GM21717 (cell line): Measurements from ENCODE around the gene IFITM10.

Source experiments
- ATAC-seq: cut with Tn5 transposase; IDR thresholded peaks from one replicate; pipeline ENCODE4 v1.9.1; 2021; ENCODE audit warnings: mild to moderate bottlenecking, moderate library complexity; ENCODE audit not compliant: unreplicated experiment

IFITM10 gene

GRCh38 chr11:1763796-1764661 lies 13.6 kb upstream of the IFITM10 start, which contains the start of gene CTSD:
Gene CTSD (minus strand): TSS chr11:1763927. CDS start chr11:1763859, 68 bp downstream.
- ATAC-seq, result peak; percentile 56

- peak; percentile 19 for ATAC-seq
These were observed 13.0 kb upstream of the IFITM10 start for GRCh38 chr11:1763336-1763795.

- ATAC-seq, result no peak
These were observed 12.3 kb upstream of the IFITM10 start for GRCh38 chr11:1762537-1763302.

GRCh38 chr11:1761857-1762536 lies 11.6 kb upstream of the IFITM10 start:
- ATAC-seq, result no peak

- no peak for ATAC-seq
These were observed 10.9 kb upstream of the IFITM10 start for GRCh38 chr11:1761110-1761856.

- no peak for ATAC-seq
These were observed 10.1 kb upstream of the IFITM10 start for GRCh38 chr11:1760351-1761109.

- no peak for ATAC-seq
These were observed 9.4 kb upstream of the IFITM10 start for GRCh38 chr11:1759851-1760220.

GRCh38 chr11:1759151-1759850 lies 8.9 kb upstream of the IFITM10 start:
- no peak for ATAC-seq

- ATAC-seq, result no peak
These were observed 8.3 kb upstream of the IFITM10 start for GRCh38 chr11:1758611-1759150.

- no peak for ATAC-seq
These were observed 7.6 kb upstream of the IFITM10 start for GRCh38 chr11:1757861-1758610.

GRCh38 chr11:1756791-1757771 lies 6.7 kb upstream of the IFITM10 start:
- no peak for ATAC-seq

- no peak for ATAC-seq
These were observed 5.5 kb upstream of the IFITM10 start for GRCh38 chr11:1755692-1756561.

GRCh38 chr11:1755344-1755691 lies 4.9 kb upstream of the IFITM10 start:
- ATAC-seq, result no peak

GRCh38 chr11:1754376-1755150 lies 4.2 kb upstream of the IFITM10 start:
- ATAC-seq, result no peak

GRCh38 chr11:1753929-1754305 lies 3.5 kb upstream of the IFITM10 start:
- no peak for ATAC-seq
